GM10248 (cell line): ENCODE measurements around the gene STARD8.

Experiments
- CTCF ChIA-PET: fragments of 300-600 bp; sonication (Branson Sonifier 250); formaldehyde crosslinking; extraction: SDS; loops from one replicate; lab custom pipeline; 2021; ENCODE audit warnings: antibody characterized with exemption; lab: Yijun Ruan, JAX
- POLR2A ChIA-PET: fragments of 350-650 bp; sonication (Branson Sonifier 250); formaldehyde crosslinking; extraction: SDS; loops from one replicate; lab custom pipeline; 2020; ENCODE audit warnings: antibody characterized with exemption; lab: Yijun Ruan, JAX
- DNase-seq: peaks from one replicate; pipeline ENCODE4 v3.0.0; 2012; ENCODE audit errors: extremely low spot score
- CTCF ChIP-seq: IDR thresholded peaks from 2 replicates; pipeline ENCODE4 v1.5.1; 2012; ENCODE audit warnings: mild to moderate bottlenecking, low read depth; ENCODE audit errors: extremely low read depth, missing control alignments, control extremely low read depth

The STARD8 gene

DNA sequence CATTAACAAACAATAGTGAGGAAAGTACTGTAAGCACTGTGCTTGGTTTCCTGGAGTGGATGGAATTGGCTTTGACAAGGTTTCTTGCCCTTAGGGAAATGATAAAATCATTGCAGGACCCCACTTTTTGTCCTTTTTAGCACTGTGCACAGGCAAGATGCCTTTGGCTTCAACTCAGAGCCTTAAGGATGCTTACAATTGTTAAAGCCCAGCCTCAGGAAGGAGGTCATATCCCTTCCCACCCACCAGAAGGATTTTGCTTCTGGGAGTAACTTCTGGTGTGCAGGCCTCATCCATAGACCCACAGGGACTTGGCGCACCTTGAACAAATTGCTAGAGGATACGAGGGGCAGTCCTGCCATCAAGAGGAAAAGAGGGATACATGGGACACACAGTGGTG is 44.5 kb downstream of the STARD8 start:
- DNase-seq, result no peak
- ChIA-PET POLR2A (no interaction called here), CTCF (no interaction called here)
- TF ChIP-seq CTCF, result no peak

GRCh38 chrX:68692651-68693050 is 45.2 kb downstream of the STARD8 start:
- DNase-seq, result no peak
- POLR2A ChIA-PET, result no interaction called here
- CTCF ChIA-PET, result no interaction called here
- TF ChIP-seq CTCF, result no peak

GRCh38 chrX:68693481-68694434 is 46.3 kb downstream of the STARD8 start:
- CTCF ChIA-PET, result interaction anchor here (2.0 kb wide), 1 partner anchor 16 kb away, joined by 8 read pairs; no protein-coding TSS in a partner anchor
- TF ChIP-seq CTCF, result no peak
- peak; percentile 34 for DNase-seq
- POLR2A ChIA-PET, result no interaction called here

- no peak for DNase-seq
- POLR2A ChIA-PET, result no interaction called here
- CTCF ChIA-PET, result interaction anchor here (2.0 kb wide), 1 partner anchor 16 kb away, joined by 8 read pairs; no protein-coding TSS in a partner anchor
Observed at GRCh38 chrX:68694435-68695205, 47.2 kb downstream of the STARD8 start.

GRCh38 chrX:68695206-68695845 is 47.9 kb downstream of the STARD8 start:
- no peak for DNase-seq
- ChIA-PET POLR2A (interaction anchor here (0.6 kb wide), 1 partner anchor 177 kb away, joined by 6 read pairs; no protein-coding TSS in a partner anchor), CTCF (interaction anchor here (2.0 kb wide), 1 partner anchor 15 kb away, joined by 8 read pairs; no protein-coding TSS in a partner anchor)
- no peak for TF ChIP-seq CTCF

More at GRCh38 chrX:68694435-68695205, 47.2 kb downstream of the STARD8 start:
- no peak for TF ChIP-seq CTCF
